HCT116 (cell line): Measurements from ENCODE around the gene PIGX. TPM values are rescaled to one million over a fixed set of nuclear protein-coding genes. Genes with fewer than 3 reads are reported as not detected.

Source experiments
- ATAC-seq: fragments of 200-7000 bp; cut with Tn5 transposase; 2 replicates; pipeline ENCODE4 v1.9.1; 2020; ENCODE audit warnings: mild to moderate bottlenecking, moderate library complexity
- BruUV-seq: library from RNA; stranded (reverse); fragments of 400-500 nt; replicated peaks from 2 replicates; lab custom pipeline; 2021; lab: Mats Ljungman, UMichigan
- CTCF ChIA-PET: fragments of 300-600 bp; sonication (Branson Sonifier 250); formaldehyde crosslinking; loops from one replicate; lab custom pipeline; 2021; ENCODE audit warnings: antibody characterized with exemption; lab: Charles Lee
- POLR2A ChIA-PET: fragments of 300-600, 350-600 bp; sonication (Branson Sonifier 250); formaldehyde crosslinking; loops from one replicate; lab custom pipeline; 2021; ENCODE audit warnings: antibody characterized with exemption; lab: Charles Lee
- RAD21 ChIA-PET, 2 experiments: fragments of 300-600 bp; sonication (Branson Sonifier 250); formaldehyde crosslinking; loops; one replicate each; lab custom pipeline; 2023; ENCODE audit warnings: low total read pairs in 2 of 2; ENCODE audit not compliant: uncharacterized antibody in 2 of 2, unreplicated experiment in 2 of 2, low non-redundant PET in 1 of 2; lab: Charles Lee
- DNase-seq: peaks from one replicate; pipeline ENCODE4 v3.0.0-alpha.2; 2010; ENCODE audit warnings: low read depth, low spot score
- H2AFZ ChIP-seq: fragments of 200-600 bp; shearing (Covaris generic), sonication (generic); 2 replicates; pipeline ENCODE4 v1.6.1; 2017; ENCODE audit warnings: low read depth, mixed run types, mixed read lengths, antibody characterized with exemption, low read length; ENCODE audit not compliant: poor library complexity, severe bottlenecking
- H3K27ac ChIP-seq: 2 replicates; pipeline ENCODE4 v1.5.1; 2012; ENCODE audit warnings: low read depth, low read length
- H3K27me3 ChIP-seq: fragments of 200-600 bp; sonication (generic); 2 replicates; pipeline ENCODE4 v1.6.1; 2016; ENCODE audit warnings: mixed run types, low read length, mixed read lengths; ENCODE audit not compliant: insufficient read depth
- H3K36me3 ChIP-seq, 2 experiments: fragments of 200-500 bp in 1 of 2; fragments of 200-600 bp in 1 of 2; sonication (Bioruptor generic) in 1 of 2; sonication (generic) in 1 of 2; 2 replicates each; pipeline versions ENCODE4 v1.5.1 to v1.6.1; 2014 to 2016; ENCODE audit warnings: low read length in 2 of 2, inconsistent platforms in 1 of 2, mixed read lengths in 1 of 2, mixed run types in 1 of 2; ENCODE audit not compliant: insufficient read depth in 2 of 2, control insufficient read depth in 1 of 2
- H3K4me1 ChIP-seq, 2 experiments: fragments of 200-600 bp in 1 of 2; sonication (generic) in 1 of 2; 2 replicates each; pipeline versions ENCODE4 v1.5.1 to v1.6.1; 2012 to 2017; ENCODE audit warnings: low read length in 2 of 2, inconsistent platforms in 1 of 2, mild to moderate bottlenecking in 1 of 2, mixed read lengths in 1 of 2, mixed run types in 1 of 2, moderate library complexity in 1 of 2; ENCODE audit not compliant: insufficient read depth in 2 of 2, control insufficient read depth in 1 of 2
- H3K4me2 ChIP-seq: fragments of 200-600 bp; sonication (generic); 2 replicates; pipeline ENCODE4 v1.6.1; 2017; ENCODE audit warnings: mixed run types, low read length, mixed read lengths
- H3K4me3 ChIP-seq, 2 experiments: fragments of 200-600 bp in 1 of 2; sonication (generic) in 1 of 2; replicated peaks in 1 of 2; 2 replicates each; pipeline ENCODE4 v1.5.1; 2011 to 2016; ENCODE audit warnings: low read length in 2 of 2, control low read depth in 1 of 2, low read depth in 1 of 2, mild to moderate bottlenecking in 1 of 2, mixed read lengths in 1 of 2, mixed run types in 1 of 2
- H3K79me2 ChIP-seq: fragments of 200-600 bp; sonication (generic); 2 replicates; pipeline ENCODE4 v1.6.1; 2017; ENCODE audit warnings: mild to moderate bottlenecking, mixed run types, low read length, moderate library complexity, mixed read lengths; ENCODE audit not compliant: insufficient read depth
- H3K9ac ChIP-seq: fragments of 200-600 bp; sonication (generic); 2 replicates; pipeline ENCODE4 v1.6.1; 2016; ENCODE audit warnings: low read length, mixed read lengths
- H3K9me2 ChIP-seq: fragments of 200-600 bp; sonication (generic), shearing (Covaris generic); 2 replicates; pipeline ENCODE4 v1.6.1; 2017; ENCODE audit warnings: mixed run types, mild to moderate bottlenecking, moderate library complexity; ENCODE audit not compliant: insufficient read depth
- H3K9me3 ChIP-seq, 2 experiments: fragments of 200-500 bp in 1 of 2; fragments of 200-600 bp in 1 of 2; sonication (Bioruptor generic) in 1 of 2; sonication (generic) in 1 of 2; 2 replicates each; pipeline ENCODE4 v1.6.1; 2014 to 2017; ENCODE audit warnings: low read length in 2 of 2, mixed read lengths in 2 of 2, inconsistent platforms in 1 of 2, low read depth in 1 of 2, mild to moderate bottlenecking in 1 of 2, mixed run types in 1 of 2, moderate library complexity in 1 of 2; ENCODE audit not compliant: control insufficient read depth in 1 of 2, insufficient read depth in 1 of 2
- H4K20me1 ChIP-seq: fragments of 200-600 bp; sonication (generic), shearing (Covaris generic); 2 replicates; pipeline ENCODE4 v1.6.1; 2017; ENCODE audit warnings: mixed run types, mild to moderate bottlenecking, moderate library complexity; ENCODE audit not compliant: insufficient read depth
- CEBPB ChIP-seq: IDR thresholded peaks from 2 replicates; pipeline ENCODE4 v1.6.1; 2012; ENCODE audit warnings: low read depth
- EGR1 ChIP-seq: IDR thresholded peaks from 2 replicates; pipeline ENCODE4 v1.6.1; 2012; ENCODE audit warnings: low read depth
- SIN3A ChIP-seq: IDR thresholded peaks from 2 replicates; pipeline ENCODE4 v1.6.1; 2012; ENCODE audit warnings: low read depth
- SP1 ChIP-seq: IDR thresholded peaks from 2 replicates; pipeline ENCODE4 v1.6.1; 2012; ENCODE audit warnings: low read depth
- intact Hi-C: fragments of 100-400 bp; cut with micrococcal nuclease; formaldehyde crosslinking; loops from 2 replicates; pipeline ENCODE4 v1.10.0; 2022
- total RNA-seq: library from RNA; stranded (reverse); gene quantifications from one replicate; pipeline ENCODE4 v1.2.1, GENCODE V29; 2021; ENCODE audit not compliant: unreplicated experiment
- TF ChIP-seq, protein P1 (sequence below): IDR thresholded peaks from 2 replicates; pipeline ENCODE4 v1.6.1; 2012; ENCODE audit warnings: low read depth
- TF ChIP-seq, protein P2 (sequence below), 3 experiments: fragments of 200-600 bp in 1 of 3; sonication (generic) in 1 of 3; IDR thresholded peaks in 2 of 3; conservative IDR thresholded peaks in 1 of 3; 2 replicates each; pipeline ENCODE4 v1.5.1; 2012 to 2017; ENCODE audit warnings: low read depth in 2 of 3, low read length in 2 of 3, antibody characterized with exemption in 1 of 3, borderline replicate concordance in 1 of 3, control low read depth in 1 of 3, mild to moderate bottlenecking in 1 of 3, mixed read lengths in 1 of 3, mixed run types in 1 of 3, moderate library complexity in 1 of 3; ENCODE audit not compliant: insufficient read depth in 1 of 3

Gene PIGX
- total RNA-seq, 1 experiment from 2014 or later = 27.2 TPM

DNA sequence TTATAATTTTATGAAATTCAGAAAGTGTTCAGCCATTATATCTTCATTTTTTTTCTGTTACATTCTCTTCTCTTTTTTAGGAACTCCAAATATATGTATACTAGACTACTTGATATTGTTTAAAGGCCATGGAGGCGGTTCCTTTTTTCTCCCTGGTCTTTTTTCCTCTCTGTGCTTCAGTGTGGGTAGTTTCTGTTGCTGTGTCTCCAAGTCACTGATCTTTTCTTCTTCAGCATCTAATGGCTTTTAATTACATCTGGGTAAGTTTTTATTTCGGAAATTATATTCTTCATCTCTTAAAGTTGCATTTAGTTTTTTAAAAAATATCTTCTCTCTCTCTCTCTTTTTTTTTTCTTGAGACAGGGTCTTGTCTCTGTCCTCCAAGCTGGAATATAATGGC is 8.9 kb downstream of the PIGX start:
- Histone ChIP-seq H3K4me1 (no peaks in the 10 kb centered on the region), H3K79me2 (peaks cover 4% of the 10 kb centered on the region; the same call in 1 of the 2 replicates), H4K20me1 (no peaks in the 10 kb centered on the region), H3K9ac (no peak overlapping the region), H2AFZ (no peak overlapping the region), H3K36me3 (peaks cover 0 to 8% of the 10 kb centered on the region in 2 experiments; a peak in 1 of 4 replicates), H3K9me2 (no peaks in the 10 kb centered on the region), H3K4me3 (no peak overlapping the region), H3K27me3 (no peaks in the 10 kb centered on the region), H3K4me2 (no peak overlapping the region), H3K9me3 (no peaks in the 10 kb centered on the region; a peak in 1 of 4 replicates), H3K27ac (no peak overlapping the region)
- intact Hi-C loops = no loop called here
- TF ChIP-seq SIN3A = no peak
- no peak for TF ChIP-seq CEBPB
- no peak for TF ChIP-seq EGR1
- TF ChIP-seq, protein P1, sequence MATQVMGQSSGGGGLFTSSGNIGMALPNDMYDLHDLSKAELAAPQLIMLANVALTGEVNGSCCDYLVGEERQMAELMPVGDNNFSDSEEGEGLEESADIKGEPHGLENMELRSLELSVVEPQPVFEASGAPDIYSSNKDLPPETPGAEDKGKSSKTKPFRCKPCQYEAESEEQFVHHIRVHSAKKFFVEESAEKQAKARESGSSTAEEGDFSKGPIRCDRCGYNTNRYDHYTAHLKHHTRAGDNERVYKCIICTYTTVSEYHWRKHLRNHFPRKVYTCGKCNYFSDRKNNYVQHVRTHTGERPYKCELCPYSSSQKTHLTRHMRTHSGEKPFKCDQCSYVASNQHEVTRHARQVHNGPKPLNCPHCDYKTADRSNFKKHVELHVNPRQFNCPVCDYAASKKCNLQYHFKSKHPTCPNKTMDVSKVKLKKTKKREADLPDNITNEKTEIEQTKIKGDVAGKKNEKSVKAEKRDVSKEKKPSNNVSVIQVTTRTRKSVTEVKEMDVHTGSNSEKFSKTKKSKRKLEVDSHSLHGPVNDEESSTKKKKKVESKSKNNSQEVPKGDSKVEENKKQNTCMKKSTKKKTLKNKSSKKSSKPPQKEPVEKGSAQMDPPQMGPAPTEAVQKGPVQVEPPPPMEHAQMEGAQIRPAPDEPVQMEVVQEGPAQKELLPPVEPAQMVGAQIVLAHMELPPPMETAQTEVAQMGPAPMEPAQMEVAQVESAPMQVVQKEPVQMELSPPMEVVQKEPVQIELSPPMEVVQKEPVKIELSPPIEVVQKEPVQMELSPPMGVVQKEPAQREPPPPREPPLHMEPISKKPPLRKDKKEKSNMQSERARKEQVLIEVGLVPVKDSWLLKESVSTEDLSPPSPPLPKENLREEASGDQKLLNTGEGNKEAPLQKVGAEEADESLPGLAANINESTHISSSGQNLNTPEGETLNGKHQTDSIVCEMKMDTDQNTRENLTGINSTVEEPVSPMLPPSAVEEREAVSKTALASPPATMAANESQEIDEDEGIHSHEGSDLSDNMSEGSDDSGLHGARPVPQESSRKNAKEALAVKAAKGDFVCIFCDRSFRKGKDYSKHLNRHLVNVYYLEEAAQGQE = no peak
- TF ChIP-seq SP1 = no peak
- TF ChIP-seq, protein P2, sequence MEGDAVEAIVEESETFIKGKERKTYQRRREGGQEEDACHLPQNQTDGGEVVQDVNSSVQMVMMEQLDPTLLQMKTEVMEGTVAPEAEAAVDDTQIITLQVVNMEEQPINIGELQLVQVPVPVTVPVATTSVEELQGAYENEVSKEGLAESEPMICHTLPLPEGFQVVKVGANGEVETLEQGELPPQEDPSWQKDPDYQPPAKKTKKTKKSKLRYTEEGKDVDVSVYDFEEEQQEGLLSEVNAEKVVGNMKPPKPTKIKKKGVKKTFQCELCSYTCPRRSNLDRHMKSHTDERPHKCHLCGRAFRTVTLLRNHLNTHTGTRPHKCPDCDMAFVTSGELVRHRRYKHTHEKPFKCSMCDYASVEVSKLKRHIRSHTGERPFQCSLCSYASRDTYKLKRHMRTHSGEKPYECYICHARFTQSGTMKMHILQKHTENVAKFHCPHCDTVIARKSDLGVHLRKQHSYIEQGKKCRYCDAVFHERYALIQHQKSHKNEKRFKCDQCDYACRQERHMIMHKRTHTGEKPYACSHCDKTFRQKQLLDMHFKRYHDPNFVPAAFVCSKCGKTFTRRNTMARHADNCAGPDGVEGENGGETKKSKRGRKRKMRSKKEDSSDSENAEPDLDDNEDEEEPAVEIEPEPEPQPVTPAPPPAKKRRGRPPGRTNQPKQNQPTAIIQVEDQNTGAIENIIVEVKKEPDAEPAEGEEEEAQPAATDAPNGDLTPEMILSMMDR (IDR thresholded peaks at IDR 0.05 in 2 of 3, conservative IDR thresholded peaks at IDR 0.05 in 1 of 3; ENCODE audit: borderline replicate concordance in 1 of 3, insufficient read depth in 1 of 3, low read depth in 2 of 3, low read length in 2 of 3) = no peak
- no TSS peak for BruUV-seq
- ChIA-PET CTCF (no interaction called here), POLR2A (no interaction called here), RAD21 (no interaction called here)
- ATAC-seq (no peak), DNase-seq (no peak)
